A673 (cell line): ENCODE data around the gene PRKCA. TPM values are rescaled to one million over a fixed set of nuclear protein-coding genes. Genes with fewer than 3 reads are reported as not detected.

ENCODE experiments used
- BruUV-seq: library from RNA; stranded (reverse); fragments of 400-500 nt; replicated peaks from 2 replicates; lab custom pipeline; 2021; lab: Mats Ljungman, UMichigan
- CTCF ChIA-PET: fragments of 300-600 bp; sonication (Branson Sonifier 250); formaldehyde crosslinking; loops from one replicate; lab custom pipeline; 2022; ENCODE audit warnings: antibody characterized with exemption; lab: Charles Lee
- POLR2A ChIA-PET: fragments of 300-600 bp; sonication (Branson Sonifier 250); formaldehyde crosslinking; loops from one replicate; lab custom pipeline; 2022; ENCODE audit warnings: antibody characterized with exemption; ENCODE audit not compliant: low non-redundant PET; lab: Charles Lee
- DNase-seq: peaks from one replicate; pipeline ENCODE4 v3.0.0-alpha.2; 2015; ENCODE audit warnings: low spot score
- H3K27ac ChIP-seq: fragments of 200-600 bp; sonication (generic); 2 replicates; pipeline ENCODE4 v1.5.1; 2016; ENCODE audit warnings: mixed run types, low read depth, mild to moderate bottlenecking, mixed read lengths, antibody characterized with exemption, low read length; ENCODE audit not compliant: poor library complexity, severe bottlenecking
- H3K27me3 ChIP-seq: fragments of 200-600 bp; sonication (generic); replicated peaks from 2 replicates; pipeline ENCODE4 v1.6.1; 2017; ENCODE audit warnings: mixed run types, low read depth, mild to moderate bottlenecking, mixed read lengths, antibody characterized with exemption, low read length; ENCODE audit not compliant: insufficient read depth, poor library complexity
- H3K36me3 ChIP-seq: fragments of 200-600 bp; sonication (generic); 2 replicates; pipeline ENCODE4 v1.6.1; 2016; ENCODE audit warnings: mixed run types, mild to moderate bottlenecking, mixed read lengths, antibody characterized with exemption, low read length; ENCODE audit not compliant: insufficient read depth, poor library complexity, severe bottlenecking
- H3K4me1 ChIP-seq: fragments of 200-600 bp; sonication (generic); 2 replicates; pipeline ENCODE4 v1.6.1; 2017; ENCODE audit warnings: mixed run types, mild to moderate bottlenecking, mixed read lengths, antibody characterized with exemption, low read length; ENCODE audit not compliant: insufficient read depth, poor library complexity, severe bottlenecking
- H3K4me3 ChIP-seq: fragments of 200-600 bp; sonication (generic); 2 replicates; pipeline ENCODE4 v1.5.1; 2016; ENCODE audit warnings: low read depth, mixed run types, mild to moderate bottlenecking, mixed read lengths, low read length; ENCODE audit not compliant: poor library complexity, severe bottlenecking
- H3K9me3 ChIP-seq: fragments of 200-600 bp; sonication (generic); 2 replicates; pipeline ENCODE4 v1.6.1; 2016; ENCODE audit warnings: mixed run types, low read depth, mild to moderate bottlenecking, mixed read lengths, antibody characterized with exemption, low read length; ENCODE audit not compliant: poor library complexity, severe bottlenecking
- EZH2 ChIP-seq: fragments of 200-600 bp; sonication (generic); IDR thresholded peaks from 2 replicates; pipeline ENCODE4 v1.6.1; 2017; ENCODE audit warnings: borderline replicate concordance, low read depth, mild to moderate bottlenecking, mixed read lengths, antibody characterized with exemption, low read length; ENCODE audit not compliant: poor library complexity, severe bottlenecking
- intact Hi-C: fragments of 100-400 bp; cut with micrococcal nuclease; formaldehyde crosslinking; loops from one replicate; pipeline ENCODE4 v1.10.0; 2022; ENCODE audit not compliant: unreplicated experiment
- total RNA-seq: library from RNA; stranded (reverse); gene quantifications from 2 replicates; pipeline ENCODE4 v1.2.3, GENCODE V29; 2021
- TF ChIP-seq, protein P1 (sequence below): fragments of 300-800, 200-600 bp; sonication (generic); conservative IDR thresholded peaks from 2 replicates; pipeline ENCODE4 v1.5.1; 2017; ENCODE audit warnings: low read depth, mild to moderate bottlenecking, antibody characterized with exemption, low read length, moderate library complexity, mixed read lengths

Gene PRKCA
- total RNA-seq, 1 experiment from 2014 or later: 16.3 TPM

- TF ChIP-seq, protein P1, sequence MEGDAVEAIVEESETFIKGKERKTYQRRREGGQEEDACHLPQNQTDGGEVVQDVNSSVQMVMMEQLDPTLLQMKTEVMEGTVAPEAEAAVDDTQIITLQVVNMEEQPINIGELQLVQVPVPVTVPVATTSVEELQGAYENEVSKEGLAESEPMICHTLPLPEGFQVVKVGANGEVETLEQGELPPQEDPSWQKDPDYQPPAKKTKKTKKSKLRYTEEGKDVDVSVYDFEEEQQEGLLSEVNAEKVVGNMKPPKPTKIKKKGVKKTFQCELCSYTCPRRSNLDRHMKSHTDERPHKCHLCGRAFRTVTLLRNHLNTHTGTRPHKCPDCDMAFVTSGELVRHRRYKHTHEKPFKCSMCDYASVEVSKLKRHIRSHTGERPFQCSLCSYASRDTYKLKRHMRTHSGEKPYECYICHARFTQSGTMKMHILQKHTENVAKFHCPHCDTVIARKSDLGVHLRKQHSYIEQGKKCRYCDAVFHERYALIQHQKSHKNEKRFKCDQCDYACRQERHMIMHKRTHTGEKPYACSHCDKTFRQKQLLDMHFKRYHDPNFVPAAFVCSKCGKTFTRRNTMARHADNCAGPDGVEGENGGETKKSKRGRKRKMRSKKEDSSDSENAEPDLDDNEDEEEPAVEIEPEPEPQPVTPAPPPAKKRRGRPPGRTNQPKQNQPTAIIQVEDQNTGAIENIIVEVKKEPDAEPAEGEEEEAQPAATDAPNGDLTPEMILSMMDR: no peak
- TF ChIP-seq EZH2: no peak
- Histone ChIP-seq H3K36me3 (no peaks in the 10 kb centered on the region), H3K9me3 (no peaks in the 10 kb centered on the region), H3K4me1 (peaks cover 5% of the 10 kb centered on the region), H3K4me3 (no peak overlapping the region), H3K27ac (no peak overlapping the region), H3K27me3 (no peaks in the 10 kb centered on the region)
- CTCF ChIA-PET: no interaction called here
- POLR2A ChIA-PET: no interaction called here
- DNase-seq: no peak
- BruUV-seq: no TSS peak
- intact Hi-C loops: no loop called here
Measured at GRCh38 chr17:66678061-66678460, 375.6 kb downstream of the PRKCA start.

DNA sequence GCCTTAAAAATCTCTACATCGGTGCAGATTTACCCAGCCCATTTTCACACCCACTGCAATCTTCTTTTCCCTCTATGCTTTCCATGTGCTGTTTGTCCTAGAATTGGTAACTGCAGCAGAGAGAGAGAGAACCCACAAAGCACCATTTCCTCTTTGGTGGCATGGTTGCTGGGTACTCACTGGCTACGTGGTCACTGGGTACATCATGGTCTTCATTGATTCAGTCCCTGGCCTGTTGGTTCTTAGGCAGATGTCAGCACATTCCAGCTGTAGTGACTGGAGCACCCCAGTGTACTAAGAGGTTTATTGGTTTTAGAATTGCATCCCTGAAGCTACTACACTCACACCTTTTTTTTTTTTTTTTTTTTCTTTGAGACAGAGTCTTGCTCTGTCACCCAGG is 376.4 kb downstream of the PRKCA start:
- Histone ChIP-seq H3K4me1 (no peaks in the 10 kb centered on the region), H3K9me3 (no peaks in the 10 kb centered on the region), H3K4me3 (no peak overlapping the region), H3K36me3 (no peaks in the 10 kb centered on the region), H3K27me3 (no peaks in the 10 kb centered on the region), H3K27ac (no peak overlapping the region)
- ChIA-PET CTCF (no interaction called here), POLR2A (no interaction called here)
- no peak for DNase-seq
- intact Hi-C loops: no loop called here
- TF ChIP-seq, protein P1: no peak
- no peak for TF ChIP-seq EZH2
- BruUV-seq: no TSS peak

- POLR2A ChIA-PET: no interaction called here
- DNase-seq: no peak
- TF ChIP-seq, protein P1: no peak
- TF ChIP-seq EZH2: no peak
- H3K27me3 ChIP-seq: no peaks in the 10 kb centered on the region
- H3K4me1 ChIP-seq: no peaks in the 10 kb centered on the region
- no peaks in the 10 kb centered on the region for H3K9me3 ChIP-seq
- CTCF ChIA-PET: interaction anchor here (0.5 kb wide), 1 partner anchor 14 kb away, joined by 14 read pairs; no protein-coding TSS in a partner anchor
- no peak overlapping the region for H3K27ac ChIP-seq
- no peaks in the 10 kb centered on the region for H3K36me3 ChIP-seq
- no peak overlapping the region for H3K4me3 ChIP-seq
- BruUV-seq: no TSS peak
- intact Hi-C loops: no loop called here
Measured at GRCh38 chr17:66679631-66680517, 377.5 kb downstream of the PRKCA start.
